GM18870 (cell line): ENCODE data around the gene HAS3.
"Not testable (repeated sequence)": the region's sequence is repeated elsewhere in the genome, so short reads cannot be mapped to it uniquely, and the experiment has no call there.

ENCODE experiments used
- ATAC-seq: cut with Tn5 transposase; IDR thresholded peaks from one replicate; pipeline ENCODE4 v1.9.1; 2021; ENCODE audit warnings: moderate library complexity; ENCODE audit not compliant: unreplicated experiment

Gene HAS3

GRCh38 chr16:69141014-69141413 is 35.6 kb downstream of the HAS3 start:
- ATAC-seq, result no peak

DNA sequence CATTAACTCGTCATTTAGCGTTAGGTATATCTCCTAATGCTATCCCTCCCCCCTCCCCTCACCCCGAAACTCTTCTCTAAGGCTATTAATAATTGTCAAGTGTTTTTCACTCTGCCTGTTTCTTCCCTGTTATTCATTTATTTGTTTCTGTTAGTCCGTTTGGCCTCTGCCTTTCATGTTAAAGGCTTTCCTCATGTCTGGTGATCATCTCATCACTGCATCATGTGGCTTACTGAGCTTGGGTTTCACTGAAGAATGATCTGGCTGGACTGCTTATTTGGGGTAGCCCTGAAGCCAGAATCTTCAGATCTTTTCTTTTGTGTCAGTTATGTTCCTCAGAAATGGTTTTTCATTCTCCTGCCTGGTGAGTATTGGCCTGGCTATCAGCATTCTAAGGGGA is 36.5 kb downstream of the HAS3 start:
- no peak for ATAC-seq

GRCh38 chr16:69143116-69143515 is 37.7 kb downstream of the HAS3 start:
- no peak for ATAC-seq

GRCh38 chr16:69145658-69146057 is 40.2 kb downstream of the HAS3 start:
- ATAC-seq, result no peak

DNA sequence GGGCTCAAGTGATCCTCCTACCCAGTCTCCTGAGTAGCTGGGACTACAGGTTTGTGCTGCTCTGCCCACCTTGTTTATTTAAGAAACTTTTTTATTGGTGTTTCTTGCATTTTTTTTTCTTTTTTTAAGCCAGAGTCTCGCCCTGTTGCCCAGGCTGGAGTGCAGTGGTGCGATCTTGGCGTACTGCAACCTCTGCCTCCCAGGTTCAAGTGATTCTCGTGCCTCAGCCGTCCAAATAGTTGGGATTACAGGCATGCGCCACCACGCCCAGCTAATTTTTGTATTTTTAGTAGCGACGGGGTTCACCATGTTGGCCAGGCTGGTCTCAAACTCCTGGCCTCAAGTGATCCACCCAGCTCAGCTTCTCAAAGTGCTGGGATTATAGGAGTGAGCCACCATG is 44.2 kb downstream of the HAS3 start:
- not testable (repeated sequence) for ATAC-seq

DNA sequence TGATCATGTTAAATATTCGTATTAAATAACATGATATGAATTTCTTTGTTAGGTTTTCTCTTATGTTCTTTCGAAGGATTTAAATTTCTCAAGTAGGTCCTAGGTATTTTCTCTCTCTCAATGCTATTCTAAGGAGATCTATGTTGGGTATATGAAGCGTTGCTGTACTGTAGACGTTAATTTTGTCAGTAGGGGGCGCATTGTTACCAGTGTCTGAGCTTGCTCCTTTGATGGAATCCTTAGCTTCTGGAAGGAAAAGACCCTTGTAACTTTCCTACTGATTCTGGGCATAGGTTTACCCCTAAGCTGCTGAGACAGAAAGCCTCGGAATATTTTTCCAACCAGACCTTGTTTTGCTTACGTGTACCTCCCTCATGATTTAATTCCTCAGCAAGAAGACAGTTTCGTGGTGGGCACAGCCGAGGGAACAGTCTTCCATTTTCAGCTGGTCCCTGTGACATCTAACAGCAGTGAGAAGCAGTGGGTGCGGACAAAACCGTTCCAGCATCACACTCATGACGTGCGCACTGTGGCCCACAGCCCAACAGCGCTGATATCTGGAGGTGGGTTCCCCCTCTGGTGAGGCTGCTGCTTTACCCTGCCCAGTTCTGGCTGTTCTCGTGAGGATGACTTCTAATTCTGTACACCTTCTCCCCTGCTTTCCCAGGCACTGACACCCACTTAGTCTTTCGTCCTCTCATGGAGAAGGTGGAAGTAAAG is 44.9 kb downstream of the HAS3 start:
- no peak for ATAC-seq

- no peak for ATAC-seq
Observed at GRCh38 chr16:69157196-69157595, 51.7 kb downstream of the HAS3 start.

GRCh38 chr16:69160192-69160591 is 54.7 kb downstream of the HAS3 start:
- ATAC-seq, result no peak

- ATAC-seq, result no peak
Observed at GRCh38 chr16:69165584-69165983, 60.1 kb downstream of the HAS3 start.

DNA sequence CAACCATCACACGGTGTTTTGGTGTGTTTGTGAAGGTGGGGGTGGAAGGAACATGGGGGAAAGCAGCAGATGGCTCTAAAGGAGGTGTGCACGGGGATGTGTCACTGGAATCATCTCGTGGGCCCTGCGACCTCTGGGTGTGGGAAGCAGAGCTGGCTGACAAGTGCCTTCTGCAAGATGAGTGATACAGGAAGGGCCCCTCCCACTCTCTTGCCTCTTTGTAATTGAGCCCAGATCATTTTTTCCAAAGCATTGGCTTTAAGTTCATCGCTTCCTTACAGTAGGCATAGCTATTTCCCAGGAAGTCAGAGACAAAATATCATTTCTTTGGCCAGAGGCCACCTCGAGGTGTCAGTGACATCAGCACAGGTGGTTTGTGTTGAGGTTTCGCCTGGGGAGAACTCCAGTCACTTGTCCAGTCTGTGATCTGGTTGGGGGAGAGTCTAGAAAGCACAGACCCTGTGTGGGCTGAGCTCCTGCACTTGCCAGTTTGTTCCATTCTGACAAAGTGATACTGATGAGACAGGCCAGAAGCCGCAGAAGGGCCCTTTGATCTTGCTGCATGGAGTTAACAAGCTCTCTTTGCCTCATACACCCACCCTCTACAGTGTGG is 60.9 kb downstream of the HAS3 start:
- ATAC-seq, result no peak

DNA sequence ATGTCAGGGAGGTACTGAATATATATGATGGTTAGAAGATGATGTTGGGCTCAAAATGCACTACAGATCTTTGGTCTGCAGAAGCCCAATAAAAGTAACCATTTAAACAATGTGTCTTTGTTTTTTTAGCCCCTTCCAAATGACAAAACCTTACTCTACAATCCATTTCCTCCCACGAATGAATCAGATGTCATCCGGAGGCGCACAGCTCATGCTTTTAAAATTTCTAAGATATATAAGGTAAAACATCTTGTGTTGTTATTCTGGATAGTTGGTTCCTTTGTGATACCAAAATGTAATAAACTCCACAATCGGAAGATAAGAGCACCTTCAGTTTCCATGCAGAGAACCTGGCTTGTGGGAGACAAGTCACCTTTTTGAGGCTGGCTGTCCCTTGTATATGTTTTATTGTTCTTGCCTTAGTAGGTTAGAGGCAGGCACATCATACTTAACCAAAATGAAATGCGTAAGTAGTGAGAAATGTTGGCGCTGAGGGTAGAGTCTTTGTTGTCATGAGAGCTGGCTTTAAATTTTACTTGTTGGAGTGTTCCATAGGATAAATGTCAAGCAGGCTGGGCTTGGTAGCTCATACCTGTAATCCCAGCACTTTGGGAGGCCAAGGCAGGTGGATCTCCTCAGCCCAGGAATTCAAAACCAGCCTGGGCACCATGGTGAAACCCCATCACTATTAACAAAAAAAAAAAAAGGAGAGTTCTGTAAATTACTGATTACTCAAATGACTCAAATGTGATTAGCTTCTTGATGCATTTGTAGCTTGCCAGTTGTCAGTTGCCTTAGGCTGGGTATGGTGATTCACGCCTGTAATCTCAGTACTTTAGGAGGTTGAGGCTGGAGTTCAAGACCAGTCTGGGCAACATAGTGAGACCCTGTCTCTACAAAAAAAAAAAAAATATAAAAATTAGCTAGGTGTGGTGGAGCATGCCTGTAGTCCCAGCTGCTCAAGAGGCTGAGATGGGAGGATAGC is 61.8 kb downstream of the HAS3 start:
- no peak for ATAC-seq
